WI38 (cell line): ENCODE measurements around the gene POLR1G.
A peak's percentile ranks its signal among the peaks of the same experiment; 100 is the strongest.

Experiments used
- H3K4me3 ChIP-seq: 2 replicates; pipeline ENCODE4 v1.5.1; 2011; ENCODE audit warnings: low read depth, mild to moderate bottlenecking, control low read depth, low read length
- CTCF ChIP-seq: IDR thresholded peaks from 2 replicates; pipeline ENCODE4 v1.5.1; 2012; ENCODE audit warnings: low read depth, mild to moderate bottlenecking, control low read depth, low read length

The POLR1G gene

GRCh38 chr19:45406226-45407090 is at the start of gene POLR1G:
POLR1G (plus strand) TSS chr19:45406644; CDS start chr19:45406697, 53 bp downstream.
- peak within 1 kb of the TSS; percentile 85 for H3K4me3 ChIP-seq
- no peak for TF ChIP-seq CTCF

- no peak overlapping the region for H3K4me3 ChIP-seq
- no peak for TF ChIP-seq CTCF
Measured at GRCh38 chr19:45356760-45357444, 49.5 kb upstream of the POLR1G start.

- no peak for TF ChIP-seq CTCF
- no peak overlapping the region for H3K4me3 ChIP-seq
Measured at GRCh38 chr19:45357445-45357783, 49.0 kb upstream of the POLR1G start.

- no peak for TF ChIP-seq CTCF
- H3K4me3 ChIP-seq, result no peak overlapping the region
Measured at GRCh38 chr19:45358213-45358792, 48.1 kb upstream of the POLR1G start.

GRCh38 chr19:45361608-45362007 is 44.8 kb upstream of the POLR1G start:
- H3K4me3 ChIP-seq, result no peak overlapping the region
- TF ChIP-seq CTCF, result no peak

GRCh38 chr19:45362291-45362690 is 44.2 kb upstream of the POLR1G start:
- TF ChIP-seq CTCF, result no peak
- H3K4me3 ChIP-seq, result no peak overlapping the region

- no peak for TF ChIP-seq CTCF
- no peak overlapping the region for H3K4me3 ChIP-seq
Measured at GRCh38 chr19:45363861-45364459, 42.5 kb upstream of the POLR1G start.
